Trophoblast cell (in vitro differentiated cells and primary cell): ENCODE results near the gene AFAP1L1.
A peak's percentile ranks its signal among the peaks of the same experiment; 100 is the strongest.

Experiments used
- DNase-seq, 2 donors: peaks; one replicate each; pipeline ENCODE4 v3.0.0-alpha.2; 2016
- H2AFZ ChIP-seq: 2 replicates; pipeline ENCODE4 v1.6.1; 2013; ENCODE audit warnings: low read length, moderate library complexity, mild to moderate bottlenecking; ENCODE audit not compliant: insufficient read depth, poor library complexity
- H2AK5ac ChIP-seq: 2 replicates; pipeline ENCODE4 v1.6.1; 2013; ENCODE audit warnings: mild to moderate bottlenecking, low read length
- H2BK120ac ChIP-seq: 2 replicates; pipeline ENCODE4 v1.6.1; 2013; ENCODE audit warnings: low read length, mild to moderate bottlenecking, moderate library complexity; ENCODE audit not compliant: insufficient read depth, poor library complexity
- H2BK12ac ChIP-seq: 2 replicates; pipeline ENCODE4 v1.6.1; 2013; ENCODE audit warnings: mild to moderate bottlenecking, low read length, moderate library complexity
- H2BK5ac ChIP-seq: 2 replicates; pipeline ENCODE4 v1.6.1; 2013; ENCODE audit warnings: low read length, low read depth, moderate library complexity, mild to moderate bottlenecking; ENCODE audit not compliant: poor library complexity
- H3K14ac ChIP-seq: 2 replicates; pipeline ENCODE4 v1.6.1; 2013; ENCODE audit warnings: mild to moderate bottlenecking, low read length
- H3K18ac ChIP-seq: 2 replicates; pipeline ENCODE4 v1.6.1; 2013; ENCODE audit warnings: mild to moderate bottlenecking, low read length
- H3K23ac ChIP-seq: 2 replicates; pipeline ENCODE4 v1.6.1; 2013; ENCODE audit warnings: low read length
- H3K27ac ChIP-seq: 2 replicates; pipeline ENCODE4 v1.5.1; 2013; ENCODE audit warnings: low read depth, mild to moderate bottlenecking, inconsistent platforms, low read length, moderate library complexity
- H3K27me3 ChIP-seq: 2 replicates; pipeline ENCODE4 v1.6.1; 2013; ENCODE audit warnings: inconsistent platforms, mild to moderate bottlenecking, low read length, moderate library complexity; ENCODE audit not compliant: insufficient read depth
- H3K36me3 ChIP-seq, 2 experiments: 1 replicate in 1 of 2; 2 replicates in 1 of 2; pipeline ENCODE4 v1.6.1; 2013; ENCODE audit warnings: low read length in 2 of 2, mild to moderate bottlenecking in 2 of 2, moderate library complexity in 1 of 2; ENCODE audit not compliant: insufficient read depth in 2 of 2, control insufficient read depth in 1 of 2
- H3K4ac ChIP-seq: 2 replicates; pipeline ENCODE4 v1.6.1; 2013; ENCODE audit warnings: low read depth, mild to moderate bottlenecking, low read length, moderate library complexity
- H3K4me1 ChIP-seq, 2 experiments: 1 replicate in 1 of 2; 2 replicates in 1 of 2; pipeline ENCODE4 v1.6.1; 2013; ENCODE audit warnings: low read length in 2 of 2, mild to moderate bottlenecking in 2 of 2, moderate library complexity in 1 of 2; ENCODE audit not compliant: insufficient read depth in 2 of 2, control insufficient read depth in 1 of 2
- H3K4me2 ChIP-seq: 2 replicates; pipeline ENCODE4 v1.6.1; 2013; ENCODE audit warnings: inconsistent platforms, mild to moderate bottlenecking, low read length, moderate library complexity
- H3K4me3 ChIP-seq: 2 replicates; pipeline ENCODE4 v1.5.1; 2013; ENCODE audit warnings: mild to moderate bottlenecking, low read depth, low read length, inconsistent platforms
- H3K79me1 ChIP-seq: one replicate; pipeline ENCODE4 v1.6.1; 2013; ENCODE audit warnings: low read length
- H3K79me2 ChIP-seq: 2 replicates; pipeline ENCODE4 v1.6.1; 2013; ENCODE audit warnings: low read length, mild to moderate bottlenecking; ENCODE audit not compliant: control insufficient read depth, insufficient read depth, poor library complexity
- H3K9ac ChIP-seq: 2 replicates; pipeline ENCODE4 v1.6.1; 2013; ENCODE audit warnings: mild to moderate bottlenecking, low read length
- H3K9me3 ChIP-seq: 2 replicates; pipeline ENCODE4 v1.6.1; 2013; ENCODE audit warnings: low read depth, mild to moderate bottlenecking, control low read depth, inconsistent platforms, low read length; ENCODE audit not compliant: insufficient read depth
- H4K12ac ChIP-seq: 2 replicates; pipeline ENCODE4 v1.6.1; 2013; ENCODE audit warnings: low read depth, mild to moderate bottlenecking, low read length, moderate library complexity
- H4K8ac ChIP-seq: 2 replicates; pipeline ENCODE4 v1.6.1; 2013; ENCODE audit warnings: low read depth, mild to moderate bottlenecking, low read length, moderate library complexity
- H4K91ac ChIP-seq: one replicate; pipeline ENCODE4 v1.6.1; 2013; ENCODE audit warnings: low read depth, mild to moderate bottlenecking, low read length, moderate library complexity
- WGBS: extraction: QIAGEN DNeasy Blood & Tissue Kit; methylation state at CpG from one replicate; pipeline ENCODE4 v1.1.7; 2013; ENCODE audit warnings: missing lambda C conversion rate; ENCODE audit not compliant: insufficient read length, insufficient coverage; ENCODE audit errors: extremely low coverage; 5-methylcytosine and 5-hydroxymethylcytosine counted together

Gene AFAP1L1

GRCh38 chr5:149238540-149238939, 33.1 kb upstream of the AFAP1L1 start:
- Histone ChIP-seq H3K4me2 (no peak overlapping the region), H3K14ac (no peak overlapping the region), H3K4ac (no peak overlapping the region), H2BK12ac (no peak overlapping the region), H3K23ac (no peak overlapping the region), H3K9ac (no peak overlapping the region), H3K9me3 (no peaks in the 10 kb centered on the region), H3K18ac (no peak overlapping the region), H3K27me3 (no peaks in the 10 kb centered on the region), H3K4me3 (no peak overlapping the region), H3K4me1 (no peaks in the 10 kb centered on the region), H2AK5ac (no peak overlapping the region), H4K12ac (no peak overlapping the region), H3K79me1 (no peaks in the 10 kb centered on the region), H4K91ac (no peak overlapping the region), H4K8ac (no peak overlapping the region), H3K36me3 (no peaks in the 10 kb centered on the region), H3K79me2 (no peaks in the 10 kb centered on the region), H2AFZ (no peak overlapping the region), H2BK120ac (no peak overlapping the region), H2BK5ac (no peak overlapping the region), H3K27ac (no peak overlapping the region)
- no CpG with 5 or more reads among the region's 2 CpGs for WGBS
- peak in 1 of 2 donors; percentile 13 for DNase-seq

GRCh38 chr5:149239917-149240316, 31.7 kb upstream of the AFAP1L1 start:
- H3K9ac ChIP-seq: no peak overlapping the region

GRCh38 chr5:149240354-149240998, 31.2 kb upstream of the AFAP1L1 start:
- Histone ChIP-seq H3K4me1 (peaks cover 0 to 1% of the 10 kb centered on the region in 2 experiments), H4K91ac (no peak overlapping the region), H3K79me1 (no peaks in the 10 kb centered on the region), H3K9ac (no peak overlapping the region), H3K27ac (no peak overlapping the region), H2BK120ac (no peak overlapping the region), H4K8ac (no peak overlapping the region), H4K12ac (no peak overlapping the region), H2BK12ac (no peak overlapping the region), H2AK5ac (no peak overlapping the region), H3K9me3 (no peaks in the 10 kb centered on the region), H3K23ac (no peak overlapping the region), H2AFZ (no peak overlapping the region), H3K27me3 (no peaks in the 10 kb centered on the region), H2BK5ac (no peak overlapping the region), H3K18ac (no peak overlapping the region), H3K4ac (no peak overlapping the region), H3K14ac (no peak overlapping the region), H3K4me2 (no peak overlapping the region), H3K4me3 (no peak overlapping the region), H3K79me2 (no peaks in the 10 kb centered on the region), H3K36me3 (no peaks in the 10 kb centered on the region)
- WGBS: no CpG with 5 or more reads among the region's 13 CpGs
- no peak for DNase-seq

More at GRCh38 chr5:149239917-149240316, 31.7 kb upstream of the AFAP1L1 start:
- Histone ChIP-seq H3K79me1 (no peaks in the 10 kb centered on the region), H3K9me3 (no peaks in the 10 kb centered on the region), H4K91ac (no peak overlapping the region), H4K8ac (no peak overlapping the region), H2BK12ac (no peak overlapping the region), H2AFZ (no peak overlapping the region), H3K23ac (no peak overlapping the region), H2AK5ac (no peak overlapping the region), H3K18ac (no peak overlapping the region), H3K4me1 (peaks cover 0 to 1% of the 10 kb centered on the region in 2 experiments), H3K4ac (no peak overlapping the region), H3K27me3 (no peaks in the 10 kb centered on the region), H3K4me3 (no peak overlapping the region), H2BK5ac (no peak overlapping the region), H4K12ac (no peak overlapping the region), H2BK120ac (no peak overlapping the region), H3K4me2 (no peak overlapping the region), H3K36me3 (no peaks in the 10 kb centered on the region), H3K27ac (no peak overlapping the region), H3K79me2 (no peaks in the 10 kb centered on the region), H3K14ac (no peak overlapping the region)
- WGBS: no CpG with 5 or more reads among the region's 2 CpGs
- DNase-seq: no peak

- Histone ChIP-seq H2BK120ac (no peak overlapping the region), H3K79me1 (no peaks in the 10 kb centered on the region), H2BK5ac (no peak overlapping the region), H3K4me1 (peaks cover 0 to 1% of the 10 kb centered on the region in 2 experiments), H2AK5ac (no peak overlapping the region), H4K91ac (no peak overlapping the region), H3K27me3 (no peaks in the 10 kb centered on the region), H4K12ac (no peak overlapping the region), H3K4ac (no peak overlapping the region), H3K79me2 (no peaks in the 10 kb centered on the region), H3K4me2 (no peak overlapping the region), H2AFZ (no peak overlapping the region), H3K23ac (no peak overlapping the region), H3K4me3 (no peak overlapping the region), H3K9me3 (no peaks in the 10 kb centered on the region), H3K9ac (no peak overlapping the region), H4K8ac (no peak overlapping the region), H3K18ac (no peak overlapping the region), H3K14ac (no peak overlapping the region), H3K27ac (no peak overlapping the region), H2BK12ac (no peak overlapping the region), H3K36me3 (no peaks in the 10 kb centered on the region)
- no CpG with 5 or more reads among the region's 3 CpGs for WGBS
- DNase-seq: no peak
These were observed 29.3 kb upstream of the AFAP1L1 start for GRCh38 chr5:149242339-149242738.
